Uterus (tissue), 4 donors: ENCODE measurements around the gene COL1A1. TPM values are rescaled to one million over a fixed set of nuclear protein-coding genes. Genes with fewer than 3 reads are reported as not detected.
A peak's percentile ranks its signal among the peaks of the same experiment; 100 is the strongest.

Experiments used
- DNase-seq, 2 donors: peaks; one replicate each; pipeline ENCODE4 v3.0.0-alpha.2; 2019 to 2020
- H3K27ac ChIP-seq, 2 donors: fragments of 200-600 bp; sonication (generic); 1 replicate in 1 of 2; 2 replicates in 1 of 2; pipeline ENCODE4 v1.5.1; 2016 to 2018
- H3K27me3 ChIP-seq, 2 donors: fragments of 200-600 bp; sonication (generic); one replicate each; pipeline ENCODE4 v1.5.1; 2018 to 2019; ENCODE audit warnings: control low read depth in 1 of 2
- H3K36me3 ChIP-seq, 2 donors: fragments of 200-600 bp; sonication (generic); one replicate each; pipeline ENCODE4 v1.5.1; 2019; ENCODE audit warnings: control low read depth in 1 of 2
- H3K4me1 ChIP-seq, 2 donors: fragments of 200-600 bp; sonication (generic); one replicate each; pipeline ENCODE4 v1.5.1; 2018 to 2019; ENCODE audit warnings: control low read depth in 1 of 2
- H3K4me3 ChIP-seq, 2 donors: fragments of 200-600 bp; sonication (generic); 1 replicate in 1 of 2; 2 replicates in 1 of 2; pipeline ENCODE4 v1.5.1; 2018 to 2019; ENCODE audit warnings: mild to moderate bottlenecking in 1 of 2
- H3K9me3 ChIP-seq, 2 donors: fragments of 200-600 bp; sonication (generic); one replicate each; pipeline ENCODE4 v1.5.1; 2019; ENCODE audit warnings: control low read depth in 1 of 2
- POLR2A ChIP-seq, 2 donors: fragments of 450-650 bp; IDR thresholded peaks; one replicate each; pipeline ENCODE4 v1.6.1; 2016; ENCODE audit warnings: antibody characterized with exemption in 2 of 2, mild to moderate bottlenecking in 1 of 2, moderate library complexity in 1 of 2
- intact Hi-C: fragments of 100-400 bp; cut with DNase I; formaldehyde crosslinking; loops from one replicate; pipeline ENCODE4 v1.15.1; 2023; ENCODE audit warnings: low total_unique reads
- total RNA-seq, 4 donors: library from RNA; depleted of rRNA in 3 of 4; stranded (reverse); fragments of >200 nt in 3 of 4; gene quantifications; one replicate each; pipeline versions ENCODE4 v1.1.0 to v1.2.4, GENCODE V29; 2014 to 2023
- TF ChIP-seq, protein P1 (sequence below), 4 experiments: fragments of 200-600 bp in 2 of 4; fragments of 450-650 bp in 2 of 4; sonication (generic) in 2 of 4; IDR thresholded peaks; one replicate each; pipeline ENCODE4 v1.5.1; 2016 to 2019; ENCODE audit warnings: antibody characterized with exemption in 4 of 4, mild to moderate bottlenecking in 2 of 4, moderate library complexity in 1 of 4
- donor health status: DM: yes; HTN: yes; CAD: no.

COL1A1 gene
- total RNA-seq, 4 donors from 2014 or later = 59.4 to 4,880 (median 491) TPM

DNA sequence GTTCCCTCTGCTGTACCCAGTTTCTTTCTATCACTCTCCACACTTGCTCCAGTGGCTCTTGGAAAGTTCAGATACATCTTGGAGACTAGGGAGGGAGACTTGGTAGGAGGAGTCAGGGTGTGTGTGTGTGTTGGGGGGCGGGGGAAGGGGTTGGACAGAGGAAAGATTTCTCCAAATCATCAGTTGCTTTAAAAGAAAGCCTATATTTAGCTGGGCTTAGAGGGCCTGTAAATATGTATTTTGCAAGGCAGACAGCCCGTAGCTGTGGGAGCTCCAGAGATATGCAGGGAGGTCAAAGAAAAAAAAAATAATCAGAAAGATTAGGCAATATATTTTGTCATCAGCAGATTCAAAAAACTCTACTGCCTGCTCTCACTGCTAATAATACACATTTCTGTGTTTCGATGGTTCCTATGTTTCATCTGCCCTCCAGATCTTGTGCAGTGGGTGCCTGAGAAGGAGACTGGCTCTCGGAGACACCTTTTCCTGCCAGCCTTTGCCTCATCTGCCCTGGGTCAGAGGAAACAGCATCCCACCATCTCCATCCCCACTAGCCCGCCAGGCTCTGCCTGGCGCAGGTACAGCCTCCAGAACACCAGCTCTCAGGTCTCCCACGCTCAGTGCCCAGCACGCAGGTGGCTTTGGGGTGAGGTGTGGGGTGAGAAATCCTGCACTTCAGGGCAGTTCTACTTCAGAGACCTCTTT is 46.2 kb downstream of the COL1A1 start:
- intact Hi-C loops = no loop called here
- DNase-seq = peak in 1 of 2 donors; percentile 70
- no peak overlapping the region for H3K4me3 ChIP-seq

DNA sequence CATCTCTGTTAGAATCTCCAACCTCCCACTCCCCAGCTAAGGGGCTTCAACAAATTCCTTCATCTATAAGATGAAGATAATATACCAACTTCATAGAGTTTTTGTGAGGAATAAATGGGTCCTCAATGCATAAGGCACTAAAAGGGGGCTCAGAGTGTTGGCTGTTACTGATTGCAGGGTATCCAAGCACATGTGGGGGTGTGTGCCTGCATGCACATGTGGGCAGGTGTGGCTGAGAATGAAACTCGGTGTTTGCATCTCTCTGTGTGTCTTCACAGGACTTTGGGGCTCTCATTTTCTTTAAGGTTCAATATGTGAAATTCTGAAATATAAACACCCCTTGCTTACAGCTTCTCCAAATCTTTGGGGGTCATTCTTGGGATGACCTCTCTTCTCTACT is 46.8 kb downstream of the COL1A1 start:
- H3K36me3 ChIP-seq = no peaks in the 10 kb centered on the region
- intact Hi-C loops = no loop called here
- no peak for DNase-seq
- H3K4me1 ChIP-seq = peaks cover 0 to 6% of the 10 kb centered on the region in 2 donors
- no peaks in the 10 kb centered on the region for H3K9me3 ChIP-seq
- no peak overlapping the region for H3K4me3 ChIP-seq
- no peaks in the 10 kb centered on the region for H3K27me3 ChIP-seq
- TF ChIP-seq, protein P1, sequence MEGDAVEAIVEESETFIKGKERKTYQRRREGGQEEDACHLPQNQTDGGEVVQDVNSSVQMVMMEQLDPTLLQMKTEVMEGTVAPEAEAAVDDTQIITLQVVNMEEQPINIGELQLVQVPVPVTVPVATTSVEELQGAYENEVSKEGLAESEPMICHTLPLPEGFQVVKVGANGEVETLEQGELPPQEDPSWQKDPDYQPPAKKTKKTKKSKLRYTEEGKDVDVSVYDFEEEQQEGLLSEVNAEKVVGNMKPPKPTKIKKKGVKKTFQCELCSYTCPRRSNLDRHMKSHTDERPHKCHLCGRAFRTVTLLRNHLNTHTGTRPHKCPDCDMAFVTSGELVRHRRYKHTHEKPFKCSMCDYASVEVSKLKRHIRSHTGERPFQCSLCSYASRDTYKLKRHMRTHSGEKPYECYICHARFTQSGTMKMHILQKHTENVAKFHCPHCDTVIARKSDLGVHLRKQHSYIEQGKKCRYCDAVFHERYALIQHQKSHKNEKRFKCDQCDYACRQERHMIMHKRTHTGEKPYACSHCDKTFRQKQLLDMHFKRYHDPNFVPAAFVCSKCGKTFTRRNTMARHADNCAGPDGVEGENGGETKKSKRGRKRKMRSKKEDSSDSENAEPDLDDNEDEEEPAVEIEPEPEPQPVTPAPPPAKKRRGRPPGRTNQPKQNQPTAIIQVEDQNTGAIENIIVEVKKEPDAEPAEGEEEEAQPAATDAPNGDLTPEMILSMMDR (IDR thresholded peaks at IDR 0.05) = no peak
- TF ChIP-seq POLR2A (IDR thresholded peaks at IDR 0.05) = no peak
- H3K27ac ChIP-seq = peak overlapping the region; percentile 93 to 94

More for the DNA sequence above, 46.2 kb downstream of the COL1A1 start:
- Histone ChIP-seq H3K27ac (peak overlapping the region; percentile 93 to 94), H3K9me3 (no peaks in the 10 kb centered on the region), H3K36me3 (no peaks in the 10 kb centered on the region), H3K4me1 (peaks cover 0 to 6% of the 10 kb centered on the region in 2 donors), H3K27me3 (no peaks in the 10 kb centered on the region)
- TF ChIP-seq, protein P1 (IDR thresholded peaks at IDR 0.05) = peak in 1 of 4 experiments; percentile 4
- no peak for TF ChIP-seq POLR2A (IDR thresholded peaks at IDR 0.05)

DNA sequence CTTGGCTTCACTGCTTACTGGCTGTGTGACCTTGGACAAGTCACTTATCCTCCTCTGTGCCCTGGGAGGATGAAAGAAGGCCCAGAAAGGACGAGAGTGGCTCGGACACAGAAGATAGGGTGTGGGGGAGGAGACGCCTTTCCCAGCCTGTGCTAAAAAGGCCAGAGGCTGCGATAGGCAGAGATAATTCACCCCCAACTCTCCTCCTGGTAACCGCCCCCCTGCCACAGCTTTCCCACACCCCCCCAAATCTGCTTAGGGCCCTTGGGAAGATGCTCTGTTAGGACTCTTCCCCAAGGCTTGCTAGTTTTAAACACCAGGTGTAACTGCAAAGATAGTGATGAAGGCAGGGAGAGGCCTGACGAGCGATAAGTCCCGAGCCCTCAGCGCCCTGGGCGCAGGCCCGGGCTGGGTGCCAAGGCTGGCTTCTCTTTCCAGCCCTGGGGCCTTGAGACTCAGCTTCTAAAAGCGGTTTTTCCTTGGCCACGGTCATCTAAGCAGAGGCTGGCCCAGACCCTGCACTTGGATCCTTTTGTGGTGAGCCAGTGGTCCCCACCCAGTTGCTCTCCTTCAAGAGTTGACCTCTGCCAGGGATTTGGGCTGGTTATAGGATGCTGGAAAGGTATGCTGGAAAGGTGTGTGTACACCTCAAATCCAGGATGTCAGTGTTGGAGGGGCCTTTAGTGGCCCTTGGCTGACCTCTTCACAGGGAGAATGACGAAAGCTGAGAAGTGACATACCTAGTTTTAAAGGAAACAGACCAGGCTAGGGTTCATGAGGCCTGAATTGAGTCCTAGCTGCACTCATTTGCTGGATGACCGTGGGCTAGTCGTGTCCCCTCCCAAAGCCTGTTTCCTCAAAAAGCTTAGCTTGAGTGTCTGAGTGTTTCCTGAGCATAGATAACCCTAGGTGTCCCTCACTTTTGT is 47.5 kb downstream of the COL1A1 start:
- H3K4me1 ChIP-seq = peaks cover 0 to 6% of the 10 kb centered on the region in 2 donors
- intact Hi-C loops = no loop called here

DNA sequence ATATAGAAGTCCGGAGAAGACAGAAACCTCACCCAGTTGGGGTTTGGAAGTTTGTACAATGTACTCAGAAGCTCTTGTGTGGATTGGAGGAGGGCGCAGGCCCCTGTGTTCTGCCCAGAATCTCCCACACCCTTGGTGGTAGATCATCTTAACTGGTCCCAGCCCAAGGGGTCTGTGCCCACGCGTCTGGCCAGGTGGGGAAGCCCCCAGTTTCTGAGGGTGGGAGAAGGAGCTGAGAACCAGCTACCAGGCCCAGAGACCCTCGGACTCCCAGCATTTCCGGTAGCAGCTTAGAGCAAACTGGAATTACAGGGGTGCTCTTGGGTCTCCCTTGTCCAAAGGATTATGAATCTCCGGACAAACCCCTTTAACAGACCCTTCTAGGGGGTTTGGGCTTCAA is 48.7 kb downstream of the COL1A1 start:
- no peaks in the 10 kb centered on the region for H3K9me3 ChIP-seq
- H3K4me1 ChIP-seq = peaks cover 2 to 6% of the 10 kb centered on the region in 2 donors
- TF ChIP-seq POLR2A (IDR thresholded peaks at IDR 0.05) = no peak
- TF ChIP-seq, protein P1 (IDR thresholded peaks at IDR 0.05) = no peak
- H3K36me3 ChIP-seq = no peaks in the 10 kb centered on the region
- peak overlapping the region; percentile 93 to 94 for H3K27ac ChIP-seq
- H3K4me3 ChIP-seq = no peak overlapping the region
- intact Hi-C loops = no loop called here
- no peaks in the 10 kb centered on the region for H3K27me3 ChIP-seq
- DNase-seq = no peak

More for the DNA sequence above, 47.5 kb downstream of the COL1A1 start:
- Histone ChIP-seq H3K27me3 (no peaks in the 10 kb centered on the region), H3K9me3 (no peaks in the 10 kb centered on the region), H3K4me3 (no peak overlapping the region), H3K27ac (peak overlapping the region; percentile 93 to 94), H3K36me3 (no peaks in the 10 kb centered on the region)
- peak in 1 of 2 donors; percentile 54 for DNase-seq
- TF ChIP-seq POLR2A (IDR thresholded peaks at IDR 0.05) = no peak
- TF ChIP-seq, protein P1 (IDR thresholded peaks at IDR 0.05) = no peak
